Stimulated activated CD8-positive, alpha-beta memory T cell treated with anti-CD3 and anti-CD28 coated beads, Interleukin-7, amount 100 ng/mL, for 4 hours (primary cell): ENCODE measurements around the gene PDE7B.
"Not testable (repeated sequence)": the region's sequence is repeated elsewhere in the genome, so short reads cannot be mapped to it uniquely, and the experiment has no call there.

Source experiments
- DNase-seq, 2 donors: peaks; one replicate each; pipeline ENCODE4 v3.0.0-alpha.2; 2020; ENCODE audit warnings: low read depth in 2 of 2

PDE7B gene

GRCh38 chr6:135850882-135851281 is 619 bp upstream of the PDE7B start:
- DNase-seq = no peak

GRCh38 chr6:135852746-135853145 is 1.2 kb downstream of the PDE7B start:
- no peak for DNase-seq

- DNase-seq = no peak
Observed at GRCh38 chr6:135853227-135853626, 1.7 kb downstream of the PDE7B start.

- no peak for DNase-seq
Observed at GRCh38 chr6:135853986-135854385, 2.5 kb downstream of the PDE7B start.

GRCh38 chr6:135854799-135855198 is 3.3 kb downstream of the PDE7B start:
- no peak for DNase-seq

- no peak for DNase-seq
Observed at GRCh38 chr6:135858931-135859330, 7.4 kb downstream of the PDE7B start.

- no peak for DNase-seq
Observed at GRCh38 chr6:135860361-135860760, 8.9 kb downstream of the PDE7B start.

- DNase-seq = no peak
Observed at GRCh38 chr6:135861189-135861588, 9.7 kb downstream of the PDE7B start.

- DNase-seq = not testable (repeated sequence)
Observed at GRCh38 chr6:135864929-135865328, 13.4 kb downstream of the PDE7B start.

GRCh38 chr6:135866445-135867123 is 15.1 kb downstream of the PDE7B start:
- DNase-seq = no peak

- no peak for DNase-seq
Observed at GRCh38 chr6:135867332-135867731, 15.8 kb downstream of the PDE7B start.

GRCh38 chr6:135869857-135870256 is 18.4 kb downstream of the PDE7B start:
- no peak for DNase-seq

GRCh38 chr6:135870722-135871121 is 19.2 kb downstream of the PDE7B start:
- no peak for DNase-seq

GRCh38 chr6:135871296-135871695 is 19.8 kb downstream of the PDE7B start:
- DNase-seq = no peak

GRCh38 chr6:135871878-135872277 is 20.4 kb downstream of the PDE7B start:
- no peak for DNase-seq

- no peak for DNase-seq
Observed at GRCh38 chr6:135875446-135875845, 23.9 kb downstream of the PDE7B start.

GRCh38 chr6:135876058-135876457 is 24.6 kb downstream of the PDE7B start:
- DNase-seq = no peak

GRCh38 chr6:135877666-135878065 is 26.2 kb downstream of the PDE7B start:
- DNase-seq = no peak

- peak; percentile 27 to 43 for DNase-seq
Observed at GRCh38 chr6:135880066-135880972, 28.8 kb downstream of the PDE7B start.

- no peak for DNase-seq
Observed at GRCh38 chr6:135883045-135883444, 31.5 kb downstream of the PDE7B start.

- DNase-seq = no peak
Observed at GRCh38 chr6:135883536-135883935, 32.0 kb downstream of the PDE7B start.

- no peak for DNase-seq
Observed at GRCh38 chr6:135884136-135884535, 32.6 kb downstream of the PDE7B start.

- DNase-seq = no peak
Observed at GRCh38 chr6:135887069-135887468, 35.6 kb downstream of the PDE7B start.
